KMS-11 (cell line): ENCODE measurements around the gene WFDC11.
A peak's percentile ranks its signal among the peaks of the same experiment; 100 is the strongest.
"Not testable (repeated sequence)": the region's sequence is repeated elsewhere in the genome, so short reads cannot be mapped to it uniquely, and the experiment has no call there.

Source experiments
- H2AFZ ChIP-seq: fragments of 200-600 bp; sonication (generic); 2 replicates; pipeline ENCODE4 v1.6.1; 2016; ENCODE audit warnings: antibody characterized with exemption, mixed run types, low read depth
- H3K27ac ChIP-seq: fragments of 200-600 bp; sonication (generic); 2 replicates; pipeline ENCODE4 v1.6.1; 2016; ENCODE audit warnings: mild to moderate bottlenecking, mixed run types
- H3K27me3 ChIP-seq: fragments of 200-600 bp; sonication (generic); 2 replicates; pipeline ENCODE4 v1.6.1; 2017; ENCODE audit warnings: mild to moderate bottlenecking, low read depth, mixed run types, moderate library complexity; ENCODE audit not compliant: insufficient read depth
- H3K36me3 ChIP-seq: fragments of 200-600 bp; sonication (generic); 2 replicates; pipeline ENCODE4 v1.6.1; 2017; ENCODE audit warnings: mild to moderate bottlenecking, mixed run types; ENCODE audit not compliant: insufficient read depth
- H3K4me1 ChIP-seq: fragments of 200-600 bp; sonication (generic); 2 replicates; pipeline ENCODE4 v1.6.1; 2016; ENCODE audit warnings: mild to moderate bottlenecking, low read depth, mixed run types; ENCODE audit not compliant: poor library complexity, severe bottlenecking
- H3K4me2 ChIP-seq: fragments of 200-600 bp; sonication (generic); 2 replicates; pipeline ENCODE4 v1.7.0; 2016; ENCODE audit warnings: mild to moderate bottlenecking, mixed run types
- H3K4me3 ChIP-seq: fragments of 200-600 bp; sonication (generic); IDR thresholded peaks from 2 replicates; pipeline ENCODE4 v1.6.1; 2017; ENCODE audit warnings: low read depth, low read length, mixed read lengths; ENCODE audit not compliant: insufficient read depth
- H3K79me2 ChIP-seq: fragments of 200-600 bp; sonication (generic); 2 replicates; pipeline ENCODE4 v1.6.1; 2016; ENCODE audit warnings: low read depth, mixed run types; ENCODE audit not compliant: insufficient read depth
- H3K9ac ChIP-seq: fragments of 200-600 bp; sonication (generic); 2 replicates; pipeline ENCODE4 v1.6.1; 2016; ENCODE audit warnings: mild to moderate bottlenecking, mixed run types
- H4K20me1 ChIP-seq: fragments of 200-600 bp; sonication (generic); 2 replicates; pipeline ENCODE4 v1.6.1; 2016; ENCODE audit warnings: mild to moderate bottlenecking, mixed run types; ENCODE audit not compliant: insufficient read depth
- TF ChIP-seq, protein P1 (sequence below): fragments of 200-600 bp; sonication (generic); conservative IDR thresholded peaks from 2 replicates; pipeline ENCODE4 v1.6.1; 2017; ENCODE audit warnings: low read depth, mild to moderate bottlenecking, antibody characterized with exemption, low read length, moderate library complexity, mixed read lengths

Gene WFDC11

GRCh38 chr20:45670139-45670538 lies at the start of gene WFDC11:
TSS of gene WFDC11 (minus strand) at chr20:45670239. CDS start at chr20:45650600, 19,639 bp downstream.
- no peaks in the 10 kb centered on the region for H3K79me2 ChIP-seq
- no peaks in the 10 kb centered on the region for H4K20me1 ChIP-seq
- no peaks in the 10 kb centered on the region for H3K4me1 ChIP-seq
- no peak within 1 kb of the TSS for H3K4me2 ChIP-seq
- no peak within 1 kb of the TSS for H3K27ac ChIP-seq
- H3K27me3 ChIP-seq = no peaks in the 10 kb centered on the region
- no peaks in the 10 kb centered on the region for H3K36me3 ChIP-seq
- H3K9ac ChIP-seq = no peak within 1 kb of the TSS
- H3K4me3 ChIP-seq = no peak within 1 kb of the TSS
- H2AFZ ChIP-seq = no peak within 1 kb of the TSS
- TF ChIP-seq, protein P1, sequence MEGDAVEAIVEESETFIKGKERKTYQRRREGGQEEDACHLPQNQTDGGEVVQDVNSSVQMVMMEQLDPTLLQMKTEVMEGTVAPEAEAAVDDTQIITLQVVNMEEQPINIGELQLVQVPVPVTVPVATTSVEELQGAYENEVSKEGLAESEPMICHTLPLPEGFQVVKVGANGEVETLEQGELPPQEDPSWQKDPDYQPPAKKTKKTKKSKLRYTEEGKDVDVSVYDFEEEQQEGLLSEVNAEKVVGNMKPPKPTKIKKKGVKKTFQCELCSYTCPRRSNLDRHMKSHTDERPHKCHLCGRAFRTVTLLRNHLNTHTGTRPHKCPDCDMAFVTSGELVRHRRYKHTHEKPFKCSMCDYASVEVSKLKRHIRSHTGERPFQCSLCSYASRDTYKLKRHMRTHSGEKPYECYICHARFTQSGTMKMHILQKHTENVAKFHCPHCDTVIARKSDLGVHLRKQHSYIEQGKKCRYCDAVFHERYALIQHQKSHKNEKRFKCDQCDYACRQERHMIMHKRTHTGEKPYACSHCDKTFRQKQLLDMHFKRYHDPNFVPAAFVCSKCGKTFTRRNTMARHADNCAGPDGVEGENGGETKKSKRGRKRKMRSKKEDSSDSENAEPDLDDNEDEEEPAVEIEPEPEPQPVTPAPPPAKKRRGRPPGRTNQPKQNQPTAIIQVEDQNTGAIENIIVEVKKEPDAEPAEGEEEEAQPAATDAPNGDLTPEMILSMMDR = no peak

- H3K27ac ChIP-seq = peak overlapping the region; percentile 48
These were observed 46.2 kb upstream of the WFDC11 start for GRCh38 chr20:45716141-45716688.

GRCh38 chr20:45704969-45705637 lies 35.1 kb upstream of the WFDC11 start, which contains the start of gene WFDC10B:
TSS of gene WFDC10B (minus strand) at chr20:45705019. CDS start at chr20:45685992, 19,027 bp downstream.
- no peaks in the 10 kb centered on the region for H4K20me1 ChIP-seq
- no peak within 1 kb of the TSS for H3K27ac ChIP-seq
- no peaks in the 10 kb centered on the region for H3K36me3 ChIP-seq
- TF ChIP-seq, protein P1 = no peak
- no peak within 1 kb of the TSS for H3K9ac ChIP-seq
- peaks cover 32% of the 10 kb centered on the region for H3K4me1 ChIP-seq
- peak within 1 kb of the TSS; percentile 11; the same call in 1 of the 2 replicates for H3K4me2 ChIP-seq
- H3K79me2 ChIP-seq = no peaks in the 10 kb centered on the region
- no peak within 1 kb of the TSS for H2AFZ ChIP-seq
- H3K27me3 ChIP-seq = no peaks in the 10 kb centered on the region
- no peak within 1 kb of the TSS for H3K4me3 ChIP-seq

More at GRCh38 chr20:45716141-45716688, 46.2 kb upstream of the WFDC11 start:
- H3K9ac ChIP-seq, H3K27me3 ChIP-seq, H3K4me3 ChIP-seq, H4K20me1 ChIP-seq, H3K36me3 ChIP-seq, H2AFZ ChIP-seq, H3K79me2 ChIP-seq: not testable (repeated sequence)
- Histone ChIP-seq H3K4me2 (peak overlapping the region; percentile 58), H3K4me1 (peaks cover 47% of the 10 kb centered on the region)

DNA sequence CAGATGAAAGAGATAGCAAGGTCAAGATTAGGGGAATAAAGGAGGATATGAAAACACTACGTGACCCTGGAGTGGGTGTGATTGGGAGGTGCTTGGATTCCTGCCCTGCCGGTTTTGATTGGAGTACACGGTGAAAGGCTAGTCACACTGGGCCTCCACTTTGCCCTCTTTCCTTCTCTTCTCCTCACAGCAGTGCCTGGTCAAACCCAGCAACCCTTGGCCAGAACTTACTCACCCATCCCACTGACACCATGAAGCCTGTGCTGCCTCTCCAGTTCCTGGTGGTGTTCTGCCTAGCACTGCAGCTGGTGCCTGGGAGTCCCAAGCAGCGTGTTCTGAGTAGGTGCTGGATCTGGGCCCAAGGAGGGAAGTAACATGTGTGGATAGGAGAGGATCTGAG lies 31.8 kb upstream of the WFDC11 start, which contains the start of gene WFDC13:
Gene WFDC13 (plus strand): TSS at position 166 of the 400 bp plus-strand sequence. CDS start 86 bp downstream, at position 252.
- Histone ChIP-seq H3K4me3 (no peak within 1 kb of the TSS), H3K27me3 (no peaks in the 10 kb centered on the region), H3K4me1 (peaks cover 19% of the 10 kb centered on the region), H3K79me2 (no peaks in the 10 kb centered on the region), H4K20me1 (no peaks in the 10 kb centered on the region), H3K36me3 (no peaks in the 10 kb centered on the region), H3K27ac (no peak within 1 kb of the TSS), H3K9ac (no peak within 1 kb of the TSS), H3K4me2 (no peak within 1 kb of the TSS), H2AFZ (no peak within 1 kb of the TSS)
- TF ChIP-seq, protein P1 = no peak

- no peaks in the 10 kb centered on the region for H3K36me3 ChIP-seq
- H3K4me3 ChIP-seq = no peak overlapping the region
- no peak overlapping the region for H3K9ac ChIP-seq
- H4K20me1 ChIP-seq = no peaks in the 10 kb centered on the region
- no peak overlapping the region for H3K4me2 ChIP-seq
- H2AFZ ChIP-seq = no peak overlapping the region
- no peak overlapping the region for H3K27ac ChIP-seq
- H3K4me1 ChIP-seq = peaks cover 16% of the 10 kb centered on the region
- no peaks in the 10 kb centered on the region for H3K79me2 ChIP-seq
- no peaks in the 10 kb centered on the region for H3K27me3 ChIP-seq
- TF ChIP-seq, protein P1 = no peak
These were observed 31.1 kb upstream of the WFDC11 start for GRCh38 chr20:45701104-45701503.
